Bronchial epithelial cell (primary cell): Measurements from ENCODE around the gene ENDOD1. TPM values are rescaled to one million over a fixed set of nuclear protein-coding genes. Genes with fewer than 3 reads are reported as not detected.

Source experiments
- DNase-seq: peaks from one replicate; pipeline ENCODE4 v3.0.0-alpha.2; 2010; ENCODE audit warnings: low read depth
- FAIRE-seq: peaks from 2 replicates; lab custom pipeline; 2011; peaks lifted over from hg19 to GRCh38; lab: Jason Lieb, UNC
- H3K27me3 ChIP-seq: 2 replicates; pipeline ENCODE4 v1.5.1; 2011; ENCODE audit warnings: low read length; ENCODE audit not compliant: control insufficient read depth, insufficient read depth
- H3K36me3 ChIP-seq: 2 replicates; pipeline ENCODE4 v1.5.1; 2011; ENCODE audit warnings: low read length; ENCODE audit not compliant: control insufficient read depth, insufficient read depth
- H3K4me3 ChIP-seq: 2 replicates; pipeline ENCODE4 v1.5.1; 2011; ENCODE audit warnings: mild to moderate bottlenecking, low read depth, low read length, control low read depth
- CTCF ChIP-seq: IDR thresholded peaks from 2 replicates; pipeline ENCODE4 v1.5.1; 2011; ENCODE audit warnings: mild to moderate bottlenecking, moderate library complexity, low read length, control low read depth, inconsistent platforms; ENCODE audit not compliant: insufficient read depth, severe bottlenecking
- total RNA-seq: library from RNA; depleted of rRNA; stranded (reverse); fragments of >200 nt; gene quantifications from 2 replicates; pipeline ENCODE4 v1.2.1, GENCODE V29; 2014

The ENDOD1 gene
- total RNA-seq, 1 donor from 2014 or later: 41.1 TPM

GRCh38 chr11:95170294-95170693 is 80.6 kb downstream of the ENDOD1 start:
- Histone ChIP-seq H3K27me3 (no peaks in the 10 kb centered on the region), H3K4me3 (no peak overlapping the region), H3K36me3 (peaks cover 5% of the 10 kb centered on the region)
- no peak for FAIRE-seq
- TF ChIP-seq CTCF: no peak
- no peak for DNase-seq

GRCh38 chr11:95175818-95176380 is 86.3 kb downstream of the ENDOD1 start:
- TF ChIP-seq CTCF: no peak
- DNase-seq (no peak), FAIRE-seq (no peak)
- peaks cover 5% of the 10 kb centered on the region for H3K36me3 ChIP-seq
- H3K4me3 ChIP-seq: no peak overlapping the region
- H3K27me3 ChIP-seq: no peaks in the 10 kb centered on the region

Other genes starting within 250 kb of the ENDOD1 start
- gene CWC15, start 116.3 kb upstream of the ENDOD1 start, total RNA-seq: 30.0 and 34.3 TPM in 2 replicates
- gene KDM4D, start 116.1 kb upstream of the ENDOD1 start, total RNA-seq: 0.53 and 0.90 TPM in 2 replicates
- not detected in 2 replicates for gene KDM4E, start 64.6 kb upstream of the ENDOD1 start, total RNA-seq
- not detected in 2 replicates for gene KDM4F, start 40.4 kb upstream of the ENDOD1 start, total RNA-seq
- 13.4 and 17.5 TPM in 2 replicates for gene SRSF8, start 22.9 kb upstream of the ENDOD1 start, total RNA-seq
- 12.4 and 25.0 TPM in 2 replicates for gene SESN3, start 141.4 kb downstream of the ENDOD1 start, total RNA-seq